ENCODE data around the gene IGFBP6. TPM values are rescaled to one million over a fixed set of nuclear protein-coding genes. Genes with fewer than 3 reads are reported as not detected.

Gene IGFBP6
- total RNA-seq, 2 experiments from 2014 or later, result 1.8 to 1.9 TPM

DNA sequence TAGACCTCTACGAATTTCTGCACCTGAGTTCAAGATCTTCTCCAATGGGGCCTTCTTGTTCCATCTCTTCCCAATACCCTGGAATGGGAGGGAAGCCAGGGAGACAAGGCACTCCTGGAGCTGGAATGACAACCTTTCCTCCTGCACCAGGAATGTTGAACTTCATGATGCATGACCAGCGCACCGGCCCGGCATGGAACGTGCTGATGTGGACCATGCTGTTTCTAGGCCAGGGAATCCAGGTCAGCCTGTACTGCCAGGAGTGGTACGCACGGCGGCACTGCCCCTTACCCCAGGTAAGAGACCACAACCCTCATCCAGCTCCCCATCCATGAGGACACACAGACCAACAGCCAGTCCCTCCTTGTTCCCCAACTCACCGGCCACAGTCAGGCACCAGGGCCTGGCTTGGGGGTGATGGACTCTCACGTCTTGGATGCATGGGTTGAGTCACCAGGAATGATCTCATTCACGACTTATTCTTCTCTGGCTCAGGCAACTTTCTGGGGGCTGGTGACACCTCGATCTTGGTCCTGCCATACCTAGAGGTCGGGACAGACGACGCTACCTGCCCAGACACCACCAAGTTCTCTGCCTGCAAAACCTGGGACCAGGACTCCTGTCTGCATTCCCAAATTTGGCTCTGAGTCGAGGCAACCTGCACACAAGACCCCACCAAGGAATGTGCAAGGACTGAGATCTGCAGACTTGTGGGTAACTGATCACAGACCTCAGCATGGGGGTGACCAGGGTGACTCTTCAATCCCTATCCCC, 26.3 kb downstream of the IGFBP6 start:
- ChIA-PET CTCF (interaction anchor here (0.5 kb wide), 1 partner anchor 52 kb away, joined by 3 read pairs; no protein-coding TSS in a partner anchor), POLR2A (no interaction called here)

GRCh38 chr12:53124352-53124723, 26.9 kb downstream of the IGFBP6 start:
- CTCF ChIA-PET, result no interaction called here
- POLR2A ChIA-PET, result no interaction called here

GRCh38 chr12:53127169-53127568, 29.7 kb downstream of the IGFBP6 start:
- POLR2A ChIA-PET, result no interaction called here
- CTCF ChIA-PET, result interaction anchor here (1.1 kb wide), 1 partner anchor 32 kb away, joined by 4 read pairs; no protein-coding TSS in a partner anchor

DNA sequence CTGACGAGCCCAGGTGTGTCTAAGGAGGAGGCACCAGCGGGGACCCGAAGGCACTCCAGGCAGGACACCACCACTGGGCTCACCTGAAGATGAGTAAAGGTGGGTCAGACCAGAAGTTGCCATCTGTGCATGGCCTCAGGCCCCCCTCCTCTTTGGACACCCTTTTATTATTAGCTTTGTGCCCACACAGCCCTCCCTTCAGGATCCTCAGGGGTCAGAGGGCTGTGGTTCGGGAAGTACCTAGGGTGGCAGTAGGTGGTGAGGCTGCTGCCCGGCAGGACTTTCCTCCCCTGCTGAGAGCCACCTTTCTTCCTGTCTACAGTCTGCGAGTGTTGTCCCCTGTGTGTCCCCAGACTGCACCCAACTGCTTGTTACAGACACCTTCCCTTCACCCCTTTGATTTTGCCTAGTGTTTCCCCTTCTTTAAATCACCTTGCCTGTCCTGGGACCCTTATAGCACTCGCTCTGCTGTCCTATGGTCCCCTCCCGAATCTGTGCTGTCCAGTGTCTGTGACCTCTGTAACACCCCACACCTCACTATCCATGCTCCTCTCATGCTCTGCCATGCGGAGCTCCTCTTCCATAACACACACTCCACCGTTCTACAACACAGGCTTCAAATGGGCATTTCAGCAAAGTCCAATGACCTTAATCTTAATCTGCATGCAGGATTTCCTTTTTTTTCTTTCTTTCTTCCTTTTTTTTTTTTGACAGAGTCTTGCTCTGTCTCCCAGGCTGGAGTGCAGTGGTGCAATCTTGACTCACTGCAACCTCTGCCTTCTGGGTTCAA, 31.5 kb downstream of the IGFBP6 start:
- CTCF ChIA-PET, result interaction anchor here (0.5 to 1.2 kb wide), 2 partner anchors 62 to 148 kb away, joined by 3 to 4 read pairs; no protein-coding TSS in a partner anchor
- POLR2A ChIA-PET, result no interaction called here

DNA sequence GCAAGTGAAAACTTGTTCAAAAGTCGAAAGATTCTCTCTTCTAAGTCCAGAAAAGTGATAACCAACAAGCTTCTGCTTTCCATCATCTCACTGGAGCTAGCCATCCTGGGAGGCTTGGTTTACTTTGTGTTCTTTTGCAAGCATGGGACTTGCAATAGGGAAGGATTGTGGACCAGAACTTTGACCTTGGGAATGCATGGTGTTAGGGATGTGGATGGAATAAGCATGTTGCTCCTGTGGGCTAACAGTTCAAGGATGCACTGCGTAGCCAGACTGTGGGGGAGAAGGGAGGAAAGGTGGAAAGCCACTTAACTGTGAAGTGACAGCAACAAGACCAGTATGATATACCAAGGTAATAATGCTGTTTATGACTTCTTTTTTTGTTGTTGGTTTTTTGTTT, 34.4 kb downstream of the IGFBP6 start:
- CTCF ChIA-PET, result no interaction called here
- POLR2A ChIA-PET, result no interaction called here

DNA sequence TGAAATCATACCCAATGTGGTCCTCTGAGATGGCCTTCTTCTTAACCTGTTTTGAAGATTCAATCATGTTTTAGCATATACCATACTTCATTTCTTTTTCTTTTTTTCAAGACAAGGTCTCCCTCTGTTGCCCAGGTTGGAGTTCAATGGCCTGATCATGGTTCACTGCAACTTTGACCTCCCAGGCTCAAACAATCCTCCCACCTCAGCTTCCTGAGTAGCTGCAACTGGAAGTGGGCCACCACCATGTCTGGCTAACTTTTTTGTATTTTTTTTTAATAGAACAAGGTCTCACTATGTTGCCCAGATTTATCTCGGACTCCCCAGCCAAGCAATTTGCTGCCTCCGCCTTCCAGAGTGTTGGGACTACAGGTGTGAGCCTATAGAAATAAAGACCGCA, 36.3 kb downstream of the IGFBP6 start:
- ChIA-PET POLR2A (interaction anchor here (0.6 kb wide), 1 partner anchor 8 kb away, joined by 9 read pairs; no protein-coding TSS in a partner anchor), CTCF (no interaction called here)

DNA sequence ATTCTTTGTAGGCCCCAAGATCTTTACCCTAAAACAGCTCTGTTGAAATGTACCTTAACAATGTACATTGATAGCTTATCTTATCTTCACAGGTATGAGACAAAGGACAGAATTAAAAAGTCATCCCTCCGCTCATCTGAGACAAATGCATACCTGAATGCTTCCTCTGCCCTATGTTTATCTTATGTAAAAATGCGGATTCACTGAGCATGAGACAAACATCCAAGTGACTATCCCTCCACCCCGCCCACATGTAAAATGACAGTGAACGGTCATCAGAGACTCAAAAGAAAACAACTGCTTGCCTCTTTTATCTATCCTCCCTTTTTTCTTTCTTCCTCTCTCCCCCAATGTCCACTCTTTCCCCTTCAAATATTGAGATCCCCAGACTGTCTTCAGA, 45.9 kb downstream of the IGFBP6 start:
- POLR2A ChIA-PET, result no interaction called here
- CTCF ChIA-PET, result interaction anchor here (0.7 kb wide), 1 partner anchor 1164 kb away, joined by 5 read pairs; no protein-coding TSS in a partner anchor

DNA sequence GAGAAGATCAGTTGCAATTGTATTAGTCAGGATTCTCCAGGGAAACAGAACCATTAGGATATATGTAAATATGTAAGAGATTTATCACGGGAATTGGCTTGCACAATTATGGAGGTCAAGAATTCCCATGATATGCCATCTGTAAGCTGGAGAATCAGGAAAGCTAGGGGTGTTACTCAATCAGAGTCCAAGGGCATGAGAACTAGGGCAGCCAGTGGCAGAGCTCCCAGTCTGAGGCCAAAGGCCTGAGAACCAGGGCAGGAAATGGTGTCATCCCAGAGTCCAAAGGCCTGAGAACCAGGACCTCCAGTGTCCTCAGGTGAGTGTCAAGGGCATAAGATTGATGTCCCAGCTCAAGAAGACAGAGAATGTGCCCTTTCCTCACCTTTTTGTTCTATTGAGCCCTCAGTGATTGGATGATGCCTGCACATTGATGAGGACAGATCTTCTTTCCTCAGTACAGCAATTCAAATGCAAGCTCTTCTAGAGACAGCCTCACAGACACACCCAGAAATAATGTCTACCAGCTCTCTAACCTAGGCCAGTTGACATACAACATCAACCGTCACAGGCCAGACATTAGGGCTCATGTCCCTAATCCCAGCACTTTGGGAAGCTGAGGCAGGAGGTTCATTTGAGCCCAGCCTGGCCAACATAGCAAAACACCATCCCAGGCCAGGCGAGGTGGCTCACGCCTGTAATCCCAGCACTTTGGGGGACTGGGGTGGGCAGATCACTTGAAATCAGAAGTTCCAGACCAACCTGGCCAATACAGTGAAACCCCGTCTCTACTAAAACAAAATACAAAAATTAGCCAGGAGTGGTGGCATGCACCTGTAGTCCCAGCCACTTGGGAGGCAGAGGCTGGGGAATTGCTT, 48.2 kb downstream of the IGFBP6 start:
- ChIA-PET CTCF (interaction anchor here (0.6 kb wide), 1 partner anchor 29 kb away, joined by 3 read pairs; no protein-coding TSS in a partner anchor), POLR2A (no interaction called here)

DNA sequence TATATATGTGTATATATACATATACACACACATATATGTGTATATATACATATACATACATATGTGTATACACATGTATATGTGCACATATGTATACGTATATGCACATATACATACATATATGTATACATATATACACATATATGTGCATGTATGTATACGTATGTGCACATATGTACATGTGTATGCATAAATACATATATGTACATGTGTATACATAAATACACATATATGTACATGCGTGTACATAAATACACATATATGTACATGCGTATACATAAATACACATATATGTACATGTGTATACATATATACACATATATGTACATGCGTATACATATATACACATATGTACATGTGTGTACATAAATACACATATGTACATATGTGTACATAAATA, 49.7 kb downstream of the IGFBP6 start:
- ChIA-PET POLR2A (no interaction called here), CTCF (no interaction called here)

DNA sequence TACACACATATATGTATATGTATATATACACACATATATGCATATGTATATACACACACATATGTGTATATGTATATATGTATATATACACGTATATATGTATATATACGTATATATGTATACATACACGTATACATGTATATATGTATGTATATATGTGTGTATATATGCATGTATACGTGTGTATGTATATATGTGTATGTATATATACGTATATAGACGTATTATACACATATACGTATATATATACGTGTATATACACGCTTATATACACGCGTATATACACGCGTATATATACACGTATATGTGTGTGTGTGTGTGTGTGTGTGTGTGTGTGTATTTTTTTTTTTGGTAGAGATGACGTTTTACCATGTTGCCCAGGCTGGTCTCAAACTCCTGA, 50.2 kb downstream of the IGFBP6 start:
- CTCF ChIA-PET, result interaction anchor here (0.7 kb wide), 2 partner anchors 97 to 150 kb away, joined by 3 read pairs; no protein-coding TSS in a partner anchor
- POLR2A ChIA-PET, result no interaction called here

- POLR2A ChIA-PET, result no interaction called here
- CTCF ChIA-PET, result no interaction called here
Measured at GRCh38 chr12:53151039-53151438, 53.6 kb downstream of the IGFBP6 start.

Other genes starting within 250 kb of the IGFBP6 start
- gene KRT78, start 248.7 kb upstream of the IGFBP6 start, total RNA-seq, result not detected
- not detected for gene KRT8, start 192.6 kb upstream of the IGFBP6 start, total RNA-seq
- gene KRT18, start 148.5 kb upstream of the IGFBP6 start, total RNA-seq, result 1 to 10 TPM; 4.5 to 4.9 TPM
- 100 to 1,000 TPM; 673 to 696 TPM for gene EIF4B, start 91.2 kb upstream of the IGFBP6 start, total RNA-seq
- gene TNS2, start 47.6 kb upstream of the IGFBP6 start, total RNA-seq, result 1 to 10 TPM; 2.1 to 2.3 TPM
- 10 to 100 TPM; 33.9 to 36.5 TPM for gene SPRYD3, start 18.3 kb upstream of the IGFBP6 start, total RNA-seq
- gene SOAT2, start 5.8 kb downstream of the IGFBP6 start, total RNA-seq, result 1 to 10 TPM; 1.2 to 1.5 TPM
- gene ZNF740, start 83.1 kb downstream of the IGFBP6 start, total RNA-seq, result 10 to 100 TPM; 44.1 to 45.9 TPM
- gene CSAD, start 83.3 kb downstream of the IGFBP6 start, total RNA-seq, result 10 to 100 TPM; 14.1 to 14.8 TPM
- 100 to 1,000 TPM; 244 to 248 TPM for gene ITGB7, start 109.6 kb downstream of the IGFBP6 start, total RNA-seq
- 10 to 100 TPM; 42.5 to 42.7 TPM for gene RARG, start 134.5 kb downstream of the IGFBP6 start, total RNA-seq
- gene ESPL1, start 170.6 kb downstream of the IGFBP6 start, total RNA-seq, result 10 to 100 TPM; 59.6 to 60.9 TPM
- gene PFDN5, start 197.9 kb downstream of the IGFBP6 start, total RNA-seq, result 100 to 1,000 TPM; 338 to 349 TPM
- gene MYG1, start 202.0 kb downstream of the IGFBP6 start, total RNA-seq, result 10 to 100 TPM; 88.0 to 91.2 TPM
- gene AAAS, start 223.9 kb downstream of the IGFBP6 start, total RNA-seq, result 10 to 100 TPM; 77.7 to 78.9 TPM
- gene SP7, start 238.7 kb downstream of the IGFBP6 start, total RNA-seq, result not detected

Measured in activated CD8-positive, alpha-beta memory T cell treated with anti-CD3 and anti-CD28 coated beads for 36 hours (primary cell).